ENCODE measurements around the gene ADAMTS14.
A peak's percentile ranks its signal among the peaks of the same experiment; 100 is the strongest.

DNA sequence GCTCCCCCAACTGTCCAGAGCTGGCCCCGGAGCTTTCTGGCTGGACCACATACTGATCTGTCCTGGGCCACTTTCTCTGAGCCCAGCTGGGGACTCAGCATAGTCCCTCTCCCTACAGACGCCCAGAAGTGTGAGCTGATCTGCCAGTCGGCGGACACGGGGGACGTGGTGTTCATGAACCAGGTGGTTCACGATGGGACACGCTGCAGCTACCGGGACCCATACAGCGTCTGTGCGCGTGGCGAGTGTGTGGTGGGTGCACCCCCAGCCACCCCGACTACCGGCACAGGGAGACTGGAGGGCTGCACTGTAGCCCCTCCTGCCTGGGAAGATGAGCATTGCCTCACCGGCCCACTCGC, 71.1 kb downstream of the ADAMTS14 start:
- TF ChIP-seq, protein P1, sequence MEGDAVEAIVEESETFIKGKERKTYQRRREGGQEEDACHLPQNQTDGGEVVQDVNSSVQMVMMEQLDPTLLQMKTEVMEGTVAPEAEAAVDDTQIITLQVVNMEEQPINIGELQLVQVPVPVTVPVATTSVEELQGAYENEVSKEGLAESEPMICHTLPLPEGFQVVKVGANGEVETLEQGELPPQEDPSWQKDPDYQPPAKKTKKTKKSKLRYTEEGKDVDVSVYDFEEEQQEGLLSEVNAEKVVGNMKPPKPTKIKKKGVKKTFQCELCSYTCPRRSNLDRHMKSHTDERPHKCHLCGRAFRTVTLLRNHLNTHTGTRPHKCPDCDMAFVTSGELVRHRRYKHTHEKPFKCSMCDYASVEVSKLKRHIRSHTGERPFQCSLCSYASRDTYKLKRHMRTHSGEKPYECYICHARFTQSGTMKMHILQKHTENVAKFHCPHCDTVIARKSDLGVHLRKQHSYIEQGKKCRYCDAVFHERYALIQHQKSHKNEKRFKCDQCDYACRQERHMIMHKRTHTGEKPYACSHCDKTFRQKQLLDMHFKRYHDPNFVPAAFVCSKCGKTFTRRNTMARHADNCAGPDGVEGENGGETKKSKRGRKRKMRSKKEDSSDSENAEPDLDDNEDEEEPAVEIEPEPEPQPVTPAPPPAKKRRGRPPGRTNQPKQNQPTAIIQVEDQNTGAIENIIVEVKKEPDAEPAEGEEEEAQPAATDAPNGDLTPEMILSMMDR (IDR thresholded peaks at IDR 0.05; ENCODE audit: borderline replicate concordance, extremely low read depth, low read length, poor library complexity, severe bottlenecking), result peak; percentile 32
- TF ChIP-seq EZH2 (IDR thresholded peaks at IDR 0.05; ENCODE audit: borderline replicate concordance, low read depth, low read length, severe bottlenecking), result no peak
